ENCODE results near the gene DGKH.

The DGKH gene

GRCh38 chr13:42211704-42212464 lies 163.4 kb downstream of the DGKH start:
- Histone ChIP-seq H3K79me1 (ENCODE audit: low read depth, low read length) (no peaks in the 10 kb centered on the region), H3K4me3 (ENCODE audit: low read length in 2 of 2) (no peak overlapping the region)

GRCh38 chr13:42214446-42214845 lies 166.0 kb downstream of the DGKH start:
- no peak overlapping the region for H3K4me2 ChIP-seq (ENCODE audit: insufficient read depth, low read length, poor library complexity, severe bottlenecking)
- no CpG with 5 or more reads among the region's 4 CpGs for WGBS, 2 donors (ENCODE audit: extremely low coverage in 2 of 2, insufficient read length in 2 of 2, insufficient replicate concordance in 1 of 2)
- H3K36me3 ChIP-seq (replicated peaks in 1 of 2; ENCODE audit: control insufficient read depth in 2 of 2, insufficient read depth in 2 of 2, low read length in 2 of 2), result peaks cover 2 to 79% of the 10 kb centered on the region in 2 donors
- DNase-seq (ENCODE audit: low spot score), result no peak
- no peak overlapping the region for H2BK15ac ChIP-seq (ENCODE audit: low read length)
- H3K4ac ChIP-seq (ENCODE audit: low read length), result no peak overlapping the region
- no peak overlapping the region for H4K8ac ChIP-seq (ENCODE audit: low read depth, low read length)
- H3K27ac ChIP-seq (replicated peaks; ENCODE audit: low read length), result no peak overlapping the region
- H4K91ac ChIP-seq (ENCODE audit: low read depth, low read length, poor library complexity), result no peak overlapping the region
- no peak overlapping the region for H3K14ac ChIP-seq (ENCODE audit: low read length)
- H3K27me3 ChIP-seq (ENCODE audit: control insufficient read depth in 3 of 3, insufficient read depth in 3 of 3, low read depth in 1 of 3, low read length in 3 of 3), result no peaks in the 10 kb centered on the region
- no peak overlapping the region for H3K4me3 ChIP-seq (ENCODE audit: low read length in 2 of 2)
- H3K9ac ChIP-seq (ENCODE audit: low read depth, low read length, poor library complexity), result no peak overlapping the region
- H3K79me1 ChIP-seq (ENCODE audit: low read depth, low read length), result no peaks in the 10 kb centered on the region
- H2AK5ac ChIP-seq (ENCODE audit: low read depth, low read length), result no peak overlapping the region
- H3K18ac ChIP-seq (ENCODE audit: low read length), result no peak overlapping the region
- no peak overlapping the region for H2BK5ac ChIP-seq (ENCODE audit: low read length)
- H2BK120ac ChIP-seq (ENCODE audit: low read depth, low read length), result no peak overlapping the region
- no peak overlapping the region for H2AFZ ChIP-seq (ENCODE audit: low read length)
- no peak overlapping the region for H3K23ac ChIP-seq (ENCODE audit: low read depth, low read length, poor library complexity)
- peaks cover 0 to 2% of the 10 kb centered on the region in 2 donors for H3K9me3 ChIP-seq (replicated peaks in 1 of 2; ENCODE audit: control insufficient read depth in 2 of 2, insufficient read depth in 1 of 2, low read depth in 1 of 2, low read length in 2 of 2)
- no peak overlapping the region for H2BK12ac ChIP-seq (ENCODE audit: low read length)
- peaks cover 5 to 6% of the 10 kb centered on the region in 2 donors for H3K4me1 ChIP-seq (ENCODE audit: control insufficient read depth in 2 of 2, insufficient read depth in 1 of 2, low read depth in 1 of 2, low read length in 2 of 2)

More at GRCh38 chr13:42211704-42212464, 163.4 kb downstream of the DGKH start:
- no peaks in the 10 kb centered on the region for H3K27me3 ChIP-seq (ENCODE audit: control insufficient read depth in 3 of 3, insufficient read depth in 3 of 3, low read depth in 1 of 3, low read length in 3 of 3)
- peaks cover 0 to 2% of the 10 kb centered on the region in 2 donors for H3K9me3 ChIP-seq (replicated peaks in 1 of 2; ENCODE audit: control insufficient read depth in 2 of 2, insufficient read depth in 1 of 2, low read depth in 1 of 2, low read length in 2 of 2)
- H2AFZ ChIP-seq (ENCODE audit: low read length), result no peak overlapping the region
- no CpG with 5 or more reads among the region's 5 CpGs for WGBS, 2 donors (ENCODE audit: extremely low coverage in 2 of 2, insufficient read length in 2 of 2, insufficient replicate concordance in 1 of 2)
- no peak overlapping the region for H2BK5ac ChIP-seq (ENCODE audit: low read length)
- no peak overlapping the region for H3K23ac ChIP-seq (ENCODE audit: low read depth, low read length, poor library complexity)
- H2AK5ac ChIP-seq (ENCODE audit: low read depth, low read length), result no peak overlapping the region
- no peak overlapping the region for H2BK15ac ChIP-seq (ENCODE audit: low read length)
- no peak overlapping the region for H2BK120ac ChIP-seq (ENCODE audit: low read depth, low read length)
- DNase-seq (ENCODE audit: low spot score), result no peak
- H4K8ac ChIP-seq (ENCODE audit: low read depth, low read length), result no peak overlapping the region
- no peak overlapping the region for H3K4ac ChIP-seq (ENCODE audit: low read length)
- H3K27ac ChIP-seq (replicated peaks; ENCODE audit: low read length), result no peak overlapping the region
- peaks cover 5 to 6% of the 10 kb centered on the region in 2 donors for H3K4me1 ChIP-seq (ENCODE audit: control insufficient read depth in 2 of 2, insufficient read depth in 1 of 2, low read depth in 1 of 2, low read length in 2 of 2)
- no peak overlapping the region for H2BK12ac ChIP-seq (ENCODE audit: low read length)
- peaks cover 2 to 77% of the 10 kb centered on the region in 2 donors for H3K36me3 ChIP-seq (replicated peaks in 1 of 2; ENCODE audit: control insufficient read depth in 2 of 2, insufficient read depth in 2 of 2, low read length in 2 of 2)
- no peak overlapping the region for H3K18ac ChIP-seq (ENCODE audit: low read length)
- H3K9ac ChIP-seq (ENCODE audit: low read depth, low read length, poor library complexity), result no peak overlapping the region
- no peak overlapping the region for H3K4me2 ChIP-seq (ENCODE audit: insufficient read depth, low read length, poor library complexity, severe bottlenecking)
- H4K91ac ChIP-seq (ENCODE audit: low read depth, low read length, poor library complexity), result no peak overlapping the region
- H3K14ac ChIP-seq (ENCODE audit: low read length), result no peak overlapping the region

GRCh38 chr13:42215578-42216421 lies 167.4 kb downstream of the DGKH start:
- Histone ChIP-seq H4K91ac (ENCODE audit: low read depth, low read length, poor library complexity) (no peak overlapping the region), H3K4me3 (ENCODE audit: low read length in 2 of 2) (no peak overlapping the region), H3K36me3 (replicated peaks in 1 of 2; ENCODE audit: control insufficient read depth in 2 of 2, insufficient read depth in 2 of 2, low read length in 2 of 2) (peaks cover 2 to 78% of the 10 kb centered on the region in 2 donors), H3K4me1 (ENCODE audit: control insufficient read depth in 2 of 2, insufficient read depth in 1 of 2, low read depth in 1 of 2, low read length in 2 of 2) (peaks cover 5 to 6% of the 10 kb centered on the region in 2 donors), H3K23ac (ENCODE audit: low read depth, low read length, poor library complexity) (no peak overlapping the region), H3K18ac (ENCODE audit: low read length) (no peak overlapping the region), H3K27me3 (ENCODE audit: control insufficient read depth in 3 of 3, insufficient read depth in 3 of 3, low read depth in 1 of 3, low read length in 3 of 3) (no peaks in the 10 kb centered on the region), H3K9ac (ENCODE audit: low read depth, low read length, poor library complexity) (no peak overlapping the region), H3K4me2 (ENCODE audit: insufficient read depth, low read length, poor library complexity, severe bottlenecking) (no peak overlapping the region), H3K79me1 (ENCODE audit: low read depth, low read length) (no peaks in the 10 kb centered on the region), H2BK120ac (ENCODE audit: low read depth, low read length) (no peak overlapping the region), H2BK5ac (ENCODE audit: low read length) (no peak overlapping the region), H2BK12ac (ENCODE audit: low read length) (no peak overlapping the region), H3K27ac (replicated peaks; ENCODE audit: low read length) (no peak overlapping the region), H3K4ac (ENCODE audit: low read length) (no peak overlapping the region), H4K8ac (ENCODE audit: low read depth, low read length) (no peak overlapping the region), H2AFZ (ENCODE audit: low read length) (peak overlapping the region; percentile 59), H3K9me3 (replicated peaks in 1 of 2; ENCODE audit: control insufficient read depth in 2 of 2, insufficient read depth in 1 of 2, low read depth in 1 of 2, low read length in 2 of 2) (peaks cover 0 to 2% of the 10 kb centered on the region in 2 donors), H2AK5ac (ENCODE audit: low read depth, low read length) (no peak overlapping the region), H3K14ac (ENCODE audit: low read length) (no peak overlapping the region), H2BK15ac (ENCODE audit: low read length) (no peak overlapping the region)
- WGBS, 2 donors (ENCODE audit: extremely low coverage in 2 of 2, insufficient read length in 2 of 2, insufficient replicate concordance in 1 of 2), result no CpG with 5 or more reads among the region's 6 CpGs
- peak; percentile 4 for DNase-seq (ENCODE audit: low spot score)

- Histone ChIP-seq H3K4me1 (ENCODE audit: control insufficient read depth in 2 of 2, insufficient read depth in 1 of 2, low read depth in 1 of 2, low read length in 2 of 2) (peaks cover 5 to 6% of the 10 kb centered on the region in 2 donors), H3K4me3 (ENCODE audit: low read length in 2 of 2) (no peak overlapping the region), H2AK5ac (ENCODE audit: low read depth, low read length) (no peak overlapping the region), H3K36me3 (replicated peaks in 1 of 2; ENCODE audit: control insufficient read depth in 2 of 2, insufficient read depth in 2 of 2, low read length in 2 of 2) (peaks cover 6 to 78% of the 10 kb centered on the region in 2 donors), H3K27me3 (ENCODE audit: control insufficient read depth in 3 of 3, insufficient read depth in 3 of 3, low read depth in 1 of 3, low read length in 3 of 3) (no peaks in the 10 kb centered on the region), H2AFZ (ENCODE audit: low read length) (no peak overlapping the region), H3K18ac (ENCODE audit: low read length) (no peak overlapping the region), H3K27ac (replicated peaks; ENCODE audit: low read length) (no peak overlapping the region), H2BK5ac (ENCODE audit: low read length) (no peak overlapping the region), H4K91ac (ENCODE audit: low read depth, low read length, poor library complexity) (no peak overlapping the region), H3K9me3 (replicated peaks in 1 of 2; ENCODE audit: control insufficient read depth in 2 of 2, insufficient read depth in 1 of 2, low read depth in 1 of 2, low read length in 2 of 2) (peaks cover 0 to 2% of the 10 kb centered on the region in 2 donors), H3K4me2 (ENCODE audit: insufficient read depth, low read length, poor library complexity, severe bottlenecking) (no peak overlapping the region), H3K79me1 (ENCODE audit: low read depth, low read length) (no peaks in the 10 kb centered on the region), H3K4ac (ENCODE audit: low read length) (no peak overlapping the region), H2BK15ac (ENCODE audit: low read length) (no peak overlapping the region), H2BK120ac (ENCODE audit: low read depth, low read length) (no peak overlapping the region), H2BK12ac (ENCODE audit: low read length) (no peak overlapping the region), H3K14ac (ENCODE audit: low read length) (no peak overlapping the region), H4K8ac (ENCODE audit: low read depth, low read length) (no peak overlapping the region), H3K9ac (ENCODE audit: low read depth, low read length, poor library complexity) (no peak overlapping the region), H3K23ac (ENCODE audit: low read depth, low read length, poor library complexity) (no peak overlapping the region)
- DNase-seq (ENCODE audit: low spot score), result no peak
- WGBS, 2 donors (ENCODE audit: extremely low coverage in 2 of 2, insufficient read length in 2 of 2, insufficient replicate concordance in 1 of 2), result no CpG with 5 or more reads among the region's 1 CpG
Observed at GRCh38 chr13:42216422-42216735, 167.9 kb downstream of the DGKH start.

All from neuronal stem cell (in vitro differentiated cells).